Spinal cord (tissue), 10 donors: ENCODE measurements around the gene ANKRD31. TPM values are rescaled to one million over a fixed set of nuclear protein-coding genes. Genes with fewer than 3 reads are reported as not detected.
"Not testable (repeated sequence)": the region's sequence is repeated elsewhere in the genome, so short reads cannot be mapped to it uniquely, and the experiment has no call there.

Experiments used
- DNase-seq, 6 donors: peaks; one replicate each; pipeline versions ENCODE4 v3.0.0 to v3.0.0-alpha.2; 2013 to 2015; ENCODE audit warnings: low spot score in 6 of 6, low read depth in 4 of 6
- H3K27ac ChIP-seq: one replicate; pipeline ENCODE4 v1.5.1; 2013; ENCODE audit warnings: low read depth, low read length, control low read depth
- H3K27me3 ChIP-seq: one replicate; pipeline ENCODE4 v1.6.1; 2013; ENCODE audit warnings: low read length; ENCODE audit not compliant: control insufficient read depth, insufficient read depth
- H3K36me3 ChIP-seq: one replicate; pipeline ENCODE4 v1.6.1; 2013; ENCODE audit warnings: low read length; ENCODE audit not compliant: control insufficient read depth, insufficient read depth
- H3K4me1 ChIP-seq: one replicate; pipeline ENCODE4 v1.6.1; 2013; ENCODE audit warnings: low read length; ENCODE audit not compliant: control insufficient read depth, insufficient read depth
- H3K4me3 ChIP-seq: one replicate; pipeline ENCODE4 v1.5.1; 2013; ENCODE audit warnings: low read depth, low read length, control low read depth
- H3K9me3 ChIP-seq: one replicate; pipeline ENCODE4 v1.6.1; 2013; ENCODE audit warnings: low read length; ENCODE audit not compliant: control insufficient read depth, insufficient read depth
- WGBS: methylation state at CpG from one replicate; pipeline ENCODE4 v1.1.5; 2013; ENCODE audit warnings: missing lambda C conversion rate; ENCODE audit not compliant: insufficient coverage; 5-methylcytosine and 5-hydroxymethylcytosine counted together
- polyA plus RNA-seq, 2 donors: library from polyadenylated mRNA; unstranded; fragments of 120-200 nt; gene quantifications; one replicate each; pipeline ENCODE4 v1.2.1, GENCODE V29; 2013; ENCODE audit not compliant: insufficient read length in 2 of 2
- total RNA-seq, 2 donors: library from RNA; depleted of rRNA in 1 of 2; stranded (reverse); fragments of 120-200 nt in 1 of 2; fragments of >200 nt in 1 of 2; gene quantifications; one replicate each; pipeline versions ENCODE4 v1.2.3 to v1.2.4, GENCODE V29; 2013 to 2014
- donor health status: healthy.

The ANKRD31 gene
- total and polyA plus RNA-seq, 4 donors: 0.50 to 0.59 (median 0.52) TPM

- Histone ChIP-seq H3K27ac (no peak overlapping the region), H3K4me3 (no peak overlapping the region), H3K4me1 (no peaks in the 10 kb centered on the region), H3K36me3 (no peaks in the 10 kb centered on the region), H3K27me3 (no peaks in the 10 kb centered on the region), H3K9me3 (no peaks in the 10 kb centered on the region)
- DNase-seq: no peak
- WGBS: no CpG with 5 or more reads among the region's 1 CpG
These were observed 37.8 kb upstream of the ANKRD31 start for GRCh38 chr5:75274486-75274885.

GRCh38 chr5:75270605-75271004 lies 33.9 kb upstream of the ANKRD31 start:
- not testable (repeated sequence) for H3K27me3 ChIP-seq, H3K4me3 ChIP-seq, H3K9me3 ChIP-seq, DNase-seq, H3K27ac ChIP-seq, H3K36me3 ChIP-seq, H3K4me1 ChIP-seq
- WGBS: no CpG with 5 or more reads among the region's 31 CpGs

- Histone ChIP-seq H3K27me3 (no peaks in the 10 kb centered on the region), H3K36me3 (no peaks in the 10 kb centered on the region), H3K9me3 (peaks cover 2% of the 10 kb centered on the region), H3K27ac (no peak overlapping the region), H3K4me1 (no peaks in the 10 kb centered on the region), H3K4me3 (no peak overlapping the region)
- DNase-seq: peak in 3 of 6 donors; percentile 2 to 56 (median 24)
- WGBS: 100% methylated on average over 1 of the region's 2 CpGs
These were observed 29.1 kb upstream of the ANKRD31 start for GRCh38 chr5:75265731-75266130.

GRCh38 chr5:75262271-75262670 lies 25.6 kb upstream of the ANKRD31 start:
- H3K27ac ChIP-seq: no peak overlapping the region
- no peaks in the 10 kb centered on the region for H3K4me1 ChIP-seq
- 53% methylated on average over 2 of the region's 3 CpGs for WGBS
- no peak for DNase-seq
- H3K36me3 ChIP-seq: no peaks in the 10 kb centered on the region
- no peak overlapping the region for H3K4me3 ChIP-seq
- no peaks in the 10 kb centered on the region for H3K9me3 ChIP-seq
- no peaks in the 10 kb centered on the region for H3K27me3 ChIP-seq

- WGBS: 80% methylated on average over 1 of the region's 2 CpGs
- no peak for DNase-seq
- no peaks in the 10 kb centered on the region for H3K4me1 ChIP-seq
- no peak overlapping the region for H3K4me3 ChIP-seq
- H3K27ac ChIP-seq: no peak overlapping the region
- no peaks in the 10 kb centered on the region for H3K27me3 ChIP-seq
- H3K36me3 ChIP-seq: no peaks in the 10 kb centered on the region
- H3K9me3 ChIP-seq: no peaks in the 10 kb centered on the region
These were observed 24.0 kb upstream of the ANKRD31 start for GRCh38 chr5:75260708-75261107.

GRCh38 chr5:75250452-75250851 lies 13.8 kb upstream of the ANKRD31 start:
- not testable (repeated sequence) for DNase-seq, H3K36me3 ChIP-seq, H3K27ac ChIP-seq, H3K27me3 ChIP-seq, H3K4me1 ChIP-seq, H3K4me3 ChIP-seq, H3K9me3 ChIP-seq
- no CpG with 5 or more reads among the region's 4 CpGs for WGBS

GRCh38 chr5:75245023-75245422 lies 8.3 kb upstream of the ANKRD31 start:
- H3K9me3 ChIP-seq: no peaks in the 10 kb centered on the region
- no peaks in the 10 kb centered on the region for H3K4me1 ChIP-seq
- no peaks in the 10 kb centered on the region for H3K27me3 ChIP-seq
- no peak for DNase-seq
- H3K36me3 ChIP-seq: no peaks in the 10 kb centered on the region
- no peak overlapping the region for H3K27ac ChIP-seq
- WGBS: no CpG with 5 or more reads among the region's 2 CpGs
- H3K4me3 ChIP-seq: no peak overlapping the region

GRCh38 chr5:75243510-75243909 lies 6.8 kb upstream of the ANKRD31 start:
- DNase-seq: no peak
- H3K36me3 ChIP-seq: no peaks in the 10 kb centered on the region
- 94% methylated on average over 2 of the region's 5 CpGs for WGBS
- no peak overlapping the region for H3K4me3 ChIP-seq
- no peaks in the 10 kb centered on the region for H3K9me3 ChIP-seq
- no peaks in the 10 kb centered on the region for H3K4me1 ChIP-seq
- no peak overlapping the region for H3K27ac ChIP-seq
- H3K27me3 ChIP-seq: no peaks in the 10 kb centered on the region

- no peaks in the 10 kb centered on the region for H3K9me3 ChIP-seq
- no peaks in the 10 kb centered on the region for H3K4me1 ChIP-seq
- H3K4me3 ChIP-seq: no peak overlapping the region
- H3K36me3 ChIP-seq: no peaks in the 10 kb centered on the region
- no CpG with 5 or more reads among the region's 1 CpG for WGBS
- no peak for DNase-seq
- H3K27ac ChIP-seq: no peak overlapping the region
- H3K27me3 ChIP-seq: no peaks in the 10 kb centered on the region
These were observed 6.4 kb upstream of the ANKRD31 start for GRCh38 chr5:75243100-75243499.

GRCh38 chr5:75242067-75242466 lies 5.4 kb upstream of the ANKRD31 start:
- no peaks in the 10 kb centered on the region for H3K27me3 ChIP-seq

More at GRCh38 chr5:75242067-75242466, 5.4 kb upstream of the ANKRD31 start:
- Histone ChIP-seq H3K4me1 (no peaks in the 10 kb centered on the region), H3K4me3 (no peak overlapping the region), H3K9me3 (no peaks in the 10 kb centered on the region), H3K36me3 (no peaks in the 10 kb centered on the region), H3K27ac (no peak overlapping the region)
- no peak for DNase-seq
- 83% methylated on average over 2 of the region's 2 CpGs for WGBS
